Measurements from ENCODE around the gene PICK1.

GRCh38 chr22:38056969-38057891, at the start of gene PICK1:
- TF ChIP-seq CTCF (conservative IDR thresholded peaks at IDR 0.05; ENCODE audit: low read length) (no peak), EZH2phosphoT487 (IDR thresholded peaks at IDR 0.05; ENCODE audit: borderline replicate concordance, low read depth, low read length) (no peak)

All from OCI-LY7 (cell line).